DMS79 (cell line): ENCODE measurements around the gene COL4A3.
"Not testable (repeated sequence)": the region's sequence is repeated elsewhere in the genome, so short reads cannot be mapped to it uniquely, and the experiment has no call there.

Experiments
- DNase-seq: peaks from one replicate; lab custom pipeline; 2025; lab: John Stamatoyannopoulos, UW

COL4A3 gene

DNA sequence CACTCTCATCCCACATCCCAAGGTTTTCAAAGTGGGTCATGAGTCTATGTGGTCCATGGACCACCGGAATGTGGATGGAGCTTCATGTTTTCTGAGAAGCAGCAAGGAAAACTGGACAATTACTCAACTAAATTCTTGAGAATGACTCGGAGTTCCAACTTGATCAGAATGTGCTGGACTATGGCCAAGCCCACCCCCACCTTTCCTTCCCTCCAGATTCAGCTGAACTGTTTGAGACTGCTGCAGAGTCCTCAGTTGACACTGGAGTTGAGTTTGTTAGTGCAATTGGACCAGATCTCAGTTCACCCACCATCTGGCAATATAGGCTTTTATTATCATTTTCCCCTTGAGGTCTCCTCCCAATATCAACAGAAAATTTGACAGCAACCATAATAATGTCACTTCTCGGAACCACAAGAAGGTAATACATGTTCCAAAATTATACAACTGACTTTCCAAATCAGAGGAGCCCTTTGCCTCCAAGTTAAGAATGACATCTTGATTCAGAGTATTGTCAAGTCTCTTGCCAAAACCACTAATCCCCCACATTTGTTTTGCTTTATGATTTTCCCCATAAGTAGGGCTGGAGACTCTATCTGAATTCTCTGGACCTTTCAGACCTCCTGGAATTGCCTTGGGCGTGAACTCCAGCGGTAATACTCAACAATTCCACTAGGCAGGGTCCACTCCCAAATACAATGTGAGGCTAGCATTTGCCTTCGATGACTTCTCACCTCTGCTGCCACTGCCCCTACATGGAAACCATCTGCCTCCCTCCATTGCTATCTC is 9.2 kb upstream of the COL4A3 start:
- no peak for DNase-seq

DNA sequence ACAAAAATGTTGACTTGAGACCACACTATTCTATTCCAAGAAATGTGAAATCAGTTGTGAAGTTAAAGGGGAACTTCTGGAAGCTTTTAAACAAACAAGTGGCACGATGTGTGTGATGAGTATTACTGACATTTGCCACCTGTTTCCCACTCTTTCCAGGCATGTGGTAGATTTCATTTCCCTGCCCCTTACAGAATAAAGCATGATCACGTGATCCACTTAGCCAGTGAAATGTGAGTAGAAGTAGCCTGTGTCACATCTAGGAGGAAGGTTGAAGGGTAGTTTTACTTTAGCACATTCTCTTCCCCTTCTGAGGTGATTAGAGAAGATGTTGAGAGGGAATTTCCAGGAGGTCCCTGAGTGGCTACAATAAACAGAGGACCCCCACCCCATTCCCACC is 4.3 kb upstream of the COL4A3 start:
- DNase-seq, result no peak

DNA sequence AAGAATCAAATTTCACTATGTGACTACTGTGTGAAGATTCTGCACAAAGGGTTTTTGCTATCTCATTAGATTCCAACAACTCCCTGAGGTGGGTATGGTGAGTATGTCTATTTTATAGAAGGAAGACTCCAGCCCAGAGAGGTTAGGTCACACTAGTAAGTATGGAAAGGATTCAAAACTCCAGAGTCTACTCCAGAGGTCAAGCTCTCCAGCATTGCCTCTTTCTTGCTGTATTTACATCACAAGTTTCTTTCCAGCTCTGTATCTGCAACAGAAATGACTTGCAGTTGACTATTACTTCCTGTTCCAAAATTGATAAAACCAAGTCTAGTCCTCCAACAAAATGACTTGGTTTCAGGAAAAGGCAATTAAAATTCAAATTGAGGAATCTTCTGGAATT is 2.5 kb upstream of the COL4A3 start:
- DNase-seq, result no peak

DNA sequence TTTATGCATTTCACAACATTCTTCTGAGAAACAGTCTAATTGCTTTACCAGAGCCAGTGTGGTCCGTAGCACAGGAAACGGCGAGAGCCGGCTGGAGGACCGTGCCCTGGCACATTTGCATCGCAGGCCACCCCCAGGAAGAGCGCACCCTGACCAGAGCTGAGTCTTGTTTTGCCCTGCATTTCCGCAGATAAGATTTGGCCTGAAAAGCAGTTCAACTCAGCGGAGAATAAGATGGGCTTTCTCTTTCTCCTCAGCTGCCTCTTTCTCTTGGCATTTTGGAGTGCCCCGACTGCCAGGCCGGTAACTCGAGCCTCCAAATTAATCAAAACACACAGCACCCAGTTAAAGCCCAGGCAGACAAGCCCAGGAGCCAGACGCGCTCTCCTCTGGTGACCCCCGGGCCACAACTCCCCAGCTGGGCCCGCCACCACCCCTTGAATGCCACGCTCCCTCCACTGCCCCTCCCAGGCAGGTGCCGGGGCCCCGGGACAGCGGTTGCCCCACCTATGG is 883 bp upstream of the COL4A3 start:
- no peak for DNase-seq

DNA sequence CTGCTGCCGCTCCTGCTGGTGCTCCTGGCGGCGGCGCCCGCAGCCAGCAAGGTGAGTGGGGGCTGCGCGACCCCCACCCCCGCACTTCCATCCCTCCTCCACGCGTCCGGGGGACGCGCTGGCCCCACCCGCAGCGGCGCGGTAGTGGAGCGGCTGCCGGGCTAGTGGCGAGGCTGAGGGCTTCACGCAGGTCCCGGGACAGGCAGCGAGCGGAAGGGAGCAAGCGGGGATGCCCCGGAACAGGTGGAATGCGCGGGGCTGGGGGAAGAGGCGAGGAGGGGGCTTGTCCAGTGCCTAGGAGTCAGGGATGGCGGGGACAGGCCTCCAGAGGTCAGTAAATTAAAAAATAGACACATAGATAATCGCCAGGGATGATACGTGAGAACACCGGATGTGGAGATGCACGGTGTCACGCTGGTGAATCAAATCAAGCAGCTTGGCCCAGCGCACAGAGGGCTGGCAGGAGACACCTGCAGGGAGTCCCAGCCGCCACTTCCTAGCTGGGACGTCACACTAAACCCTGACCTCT is 403 bp downstream of the COL4A3 start:
- DNase-seq, result no peak

DNA sequence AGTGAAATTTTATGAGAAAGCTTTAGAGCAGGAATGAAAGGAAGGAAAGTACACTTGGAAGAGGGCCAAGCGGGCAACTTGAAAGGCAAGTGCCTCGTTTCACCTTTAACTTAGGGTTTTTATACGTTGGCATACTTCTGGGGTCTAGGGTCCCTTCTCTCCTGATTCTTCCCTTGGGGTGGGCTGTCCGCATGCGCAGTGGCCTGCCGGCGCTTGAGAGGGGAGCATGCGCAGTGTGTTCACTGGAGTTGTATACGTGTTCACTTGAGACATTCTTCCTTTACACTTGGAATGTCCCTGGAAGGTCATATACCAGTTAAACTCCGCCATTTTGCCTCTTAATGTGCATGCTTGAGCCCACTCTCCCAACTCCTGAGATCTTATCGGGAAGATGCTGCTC is 7.4 kb downstream of the COL4A3 start:
- DNase-seq, result not testable (repeated sequence)

DNA sequence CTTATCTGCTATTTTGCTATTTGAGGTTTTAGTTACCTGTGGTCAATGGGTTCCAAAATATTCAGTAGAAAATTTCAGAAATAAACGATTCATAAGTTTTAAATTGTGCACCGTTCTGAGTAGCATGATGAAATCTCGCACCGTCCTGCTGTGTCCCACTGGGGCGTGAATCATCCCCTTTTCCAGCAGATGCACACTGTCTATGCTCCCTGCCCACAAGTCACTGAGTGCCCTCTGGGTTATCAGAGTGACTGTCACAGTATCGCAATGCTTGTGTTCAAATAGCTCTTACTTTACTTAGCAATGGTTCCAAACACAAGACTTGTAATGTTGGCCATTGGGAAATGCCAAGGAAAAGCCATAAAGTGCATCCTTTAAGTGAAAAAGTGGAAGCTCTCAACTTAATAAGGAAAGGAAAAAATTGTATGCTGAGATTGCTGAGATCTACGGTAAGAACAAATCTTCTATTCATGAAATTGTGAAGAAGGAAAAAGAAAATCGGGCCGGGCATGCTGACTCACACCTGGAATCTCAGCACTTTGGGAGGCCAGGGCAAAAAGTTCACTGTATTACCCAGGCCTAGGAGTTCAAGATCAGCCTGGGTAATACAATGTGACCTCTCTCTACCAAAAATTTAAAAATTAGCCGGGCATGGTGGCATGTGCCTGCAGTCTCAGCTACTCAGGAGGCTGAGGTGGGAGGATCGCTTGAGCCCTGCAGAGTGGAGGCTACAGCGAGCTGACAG is 13.3 kb downstream of the COL4A3 start:
- no peak for DNase-seq

DNA sequence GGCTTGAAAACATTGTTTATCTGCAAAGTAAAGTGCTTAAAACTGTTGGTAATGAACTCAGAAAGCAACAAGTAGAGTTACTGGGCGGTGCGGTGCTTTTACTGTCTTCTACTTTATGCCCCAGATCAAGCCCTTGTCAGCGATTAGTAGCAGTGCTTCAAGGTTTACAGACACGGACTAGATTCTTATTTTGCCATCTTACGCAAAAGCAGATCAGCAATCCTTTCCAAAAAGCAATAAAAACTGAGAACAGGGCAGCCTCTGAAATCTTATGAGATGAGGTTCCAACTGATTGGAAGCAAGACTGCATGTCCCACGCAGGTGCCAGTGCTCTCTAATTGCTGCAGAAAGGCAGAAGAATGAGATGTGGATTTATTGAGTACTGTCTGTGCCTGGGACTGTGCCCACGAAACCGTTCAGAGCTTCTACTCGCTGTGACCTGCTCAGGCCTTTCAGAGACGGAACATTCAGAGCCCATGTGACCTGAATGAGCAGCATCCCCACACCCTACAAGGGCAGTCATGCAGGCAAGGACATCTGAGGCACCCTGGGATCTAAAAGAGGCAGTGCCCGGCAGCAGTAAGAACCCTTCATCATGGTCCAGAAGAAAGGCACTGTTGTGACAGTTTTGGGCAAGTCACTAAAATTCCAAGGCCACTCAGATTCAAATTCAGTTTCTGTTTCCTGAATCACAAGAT is 15.7 kb downstream of the COL4A3 start:
- DNase-seq, result no peak

DNA sequence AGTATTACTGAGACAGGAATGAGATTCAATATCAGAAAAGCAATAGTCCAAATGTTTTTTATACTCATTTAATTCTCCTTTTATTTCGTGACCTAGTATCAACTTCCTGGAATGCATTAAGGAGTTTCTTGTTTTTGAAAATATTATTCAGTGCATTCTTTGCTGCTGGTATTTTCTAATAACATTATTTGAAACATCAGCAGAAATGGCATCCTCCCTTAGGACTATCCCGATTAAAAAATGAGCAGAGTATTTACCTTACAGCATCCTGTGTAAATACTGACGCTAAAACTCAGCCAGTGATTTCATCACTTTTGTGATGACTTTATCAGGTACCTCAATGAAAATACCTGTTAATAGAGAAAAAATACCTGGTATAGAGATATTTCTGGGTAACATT is 16.3 kb downstream of the COL4A3 start:
- DNase-seq, result no peak

DNA sequence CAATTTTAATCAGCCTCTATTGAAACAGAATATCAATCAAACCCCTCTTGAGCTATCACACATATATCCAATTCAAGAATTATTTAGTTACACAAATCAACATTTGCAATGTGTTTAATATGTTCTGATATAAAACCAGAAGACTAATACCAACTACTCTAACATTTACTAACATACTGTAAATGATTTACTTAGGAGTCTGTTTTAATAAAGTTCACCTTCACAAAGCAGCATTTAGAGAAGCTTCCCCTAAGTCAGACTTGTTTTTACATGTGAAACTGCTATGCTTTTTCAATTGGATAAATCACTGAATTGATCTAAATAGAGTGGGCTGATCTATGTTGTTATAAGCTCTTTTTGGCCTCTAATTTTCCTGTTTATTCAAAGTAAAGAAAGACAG is 18.3 kb downstream of the COL4A3 start:
- DNase-seq, result no peak

DNA sequence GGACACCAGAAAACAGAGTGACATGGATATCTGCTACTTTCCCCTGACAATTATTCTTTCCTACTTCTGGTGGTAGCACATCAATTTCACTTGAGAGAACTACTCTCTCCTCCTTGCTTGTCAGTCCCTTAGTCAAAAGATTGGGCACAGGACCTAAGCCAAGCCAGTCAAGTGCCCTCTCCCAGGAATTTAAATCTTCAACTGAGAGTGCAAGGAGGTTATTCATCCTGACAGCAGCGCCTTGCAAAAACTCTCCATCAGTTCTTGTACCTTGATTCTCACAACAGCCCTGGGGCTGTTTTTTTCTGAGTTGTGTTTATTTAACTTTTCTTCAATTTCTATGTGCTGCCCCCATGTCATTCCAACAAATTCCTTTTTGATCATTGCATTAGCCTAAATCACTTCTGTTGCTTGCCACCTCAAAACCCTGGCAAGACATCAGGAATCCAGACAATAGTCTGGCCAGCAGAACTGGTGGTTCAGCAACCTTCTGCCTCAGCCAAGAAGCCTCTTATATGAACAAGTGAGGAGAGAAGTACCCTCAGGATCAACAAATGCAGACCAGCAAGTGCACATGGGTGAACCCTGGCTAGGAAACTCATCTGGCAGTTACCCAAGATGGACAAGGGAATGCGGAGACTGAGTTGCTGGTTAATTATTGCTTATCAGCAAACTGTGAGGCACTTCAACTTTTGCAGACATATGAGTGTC is 19.4 kb downstream of the COL4A3 start:
- no peak for DNase-seq

DNA sequence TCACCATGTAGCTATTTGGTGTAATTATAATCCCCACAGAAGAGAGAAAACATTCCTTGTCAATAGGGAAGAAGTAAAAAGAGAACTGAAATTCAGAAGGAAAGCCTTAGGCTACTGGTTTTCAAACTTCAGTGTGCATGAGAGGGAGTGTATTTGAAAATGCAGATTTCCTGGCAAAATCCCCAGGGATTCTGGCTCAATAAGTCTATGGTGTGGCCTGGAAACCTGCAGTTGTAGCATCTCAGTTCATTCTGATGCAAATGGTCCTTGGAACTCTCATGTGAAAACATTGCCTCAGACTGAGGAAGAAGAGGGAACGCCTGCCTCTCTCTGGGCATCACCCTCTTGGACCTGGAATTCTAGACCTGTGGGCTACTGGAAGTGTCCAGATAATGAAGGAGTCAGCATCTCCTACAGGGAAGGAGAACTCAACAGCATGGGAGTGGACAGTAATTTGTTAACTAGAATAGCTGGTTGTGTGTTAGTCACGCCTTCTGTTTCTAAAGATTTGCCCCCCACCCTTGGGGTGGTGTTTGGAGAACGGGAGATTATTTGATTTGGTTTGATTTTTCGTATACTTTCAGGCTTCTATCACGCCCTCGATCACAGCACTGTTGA is 21.3 kb downstream of the COL4A3 start:
- DNase-seq, result no peak

DNA sequence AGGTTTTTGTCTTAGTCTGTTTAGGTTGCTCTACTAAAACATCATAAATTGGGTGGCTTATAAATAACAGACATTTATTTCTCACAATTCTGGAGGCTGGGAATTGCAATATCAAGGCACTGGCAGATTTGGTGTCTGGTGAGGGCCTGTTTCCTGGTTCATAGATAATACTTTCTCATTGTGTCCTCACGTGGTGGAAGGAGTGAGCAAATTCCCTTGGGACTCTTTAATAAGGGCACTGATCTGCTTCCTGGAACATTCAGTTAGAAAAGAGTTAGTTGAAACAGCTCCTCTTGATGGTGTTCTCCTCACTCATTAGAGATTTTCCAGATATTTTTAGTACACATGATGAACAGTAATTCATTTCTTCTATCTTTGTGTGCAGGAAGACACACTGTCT is 22.3 kb downstream of the COL4A3 start:
- DNase-seq, result no peak

DNA sequence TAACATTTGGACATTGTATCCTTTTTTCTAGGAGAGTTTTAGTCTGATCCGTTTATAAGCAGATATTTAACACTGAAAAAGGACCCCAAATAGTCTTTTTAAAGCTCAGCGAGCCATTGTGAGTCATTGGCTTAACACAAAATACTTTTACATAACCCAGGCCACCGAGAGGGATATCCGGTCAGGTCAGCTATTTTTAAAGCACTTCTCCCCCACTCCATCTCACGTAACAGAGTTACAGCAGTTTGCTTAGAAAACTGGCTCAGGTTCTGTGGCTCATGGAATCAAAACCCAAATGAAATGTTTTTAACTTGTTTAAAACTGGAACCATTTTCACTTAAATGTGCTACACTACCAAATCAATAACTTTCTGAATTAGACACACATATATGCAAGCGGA is 23.9 kb downstream of the COL4A3 start:
- no peak for DNase-seq

DNA sequence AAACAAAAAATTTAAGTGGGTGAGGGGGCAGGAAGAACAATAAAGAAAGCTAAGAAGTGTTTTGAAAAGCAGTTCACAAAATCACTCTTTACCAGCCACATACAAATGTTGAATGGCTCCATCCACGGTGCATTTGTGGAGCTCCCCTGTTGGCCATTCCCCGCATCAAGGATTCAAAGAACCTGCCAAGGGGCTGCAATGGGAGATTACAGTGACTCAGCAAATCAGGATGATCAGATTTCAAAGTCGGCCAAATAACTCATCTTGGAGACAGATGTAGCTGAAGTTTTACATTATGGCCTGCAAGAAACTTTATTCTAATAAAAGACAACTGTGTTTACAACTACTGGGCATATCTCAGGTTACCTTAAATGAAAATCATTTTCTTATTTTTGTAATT is 26.9 kb downstream of the COL4A3 start:
- no peak for DNase-seq

DNA sequence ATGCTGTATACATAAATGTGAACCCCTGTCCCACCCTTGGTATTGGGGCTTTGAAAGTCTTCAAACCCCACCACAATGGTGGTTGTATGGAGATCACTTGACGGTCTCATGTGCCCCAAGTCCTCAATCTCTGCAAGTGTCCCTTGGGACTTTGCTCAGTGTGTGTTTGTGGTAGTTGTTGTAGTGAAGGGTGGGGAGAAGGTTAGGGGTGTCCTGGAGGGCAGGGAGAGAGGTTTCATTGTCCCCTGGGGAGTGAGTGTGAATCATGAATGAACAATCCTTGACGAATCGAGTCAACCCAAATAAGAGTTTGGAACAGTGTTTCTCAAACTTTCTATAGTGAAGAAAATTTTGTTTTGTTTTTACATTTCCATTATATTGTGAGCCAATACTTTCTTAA is 28.1 kb downstream of the COL4A3 start:
- no peak for DNase-seq

DNA sequence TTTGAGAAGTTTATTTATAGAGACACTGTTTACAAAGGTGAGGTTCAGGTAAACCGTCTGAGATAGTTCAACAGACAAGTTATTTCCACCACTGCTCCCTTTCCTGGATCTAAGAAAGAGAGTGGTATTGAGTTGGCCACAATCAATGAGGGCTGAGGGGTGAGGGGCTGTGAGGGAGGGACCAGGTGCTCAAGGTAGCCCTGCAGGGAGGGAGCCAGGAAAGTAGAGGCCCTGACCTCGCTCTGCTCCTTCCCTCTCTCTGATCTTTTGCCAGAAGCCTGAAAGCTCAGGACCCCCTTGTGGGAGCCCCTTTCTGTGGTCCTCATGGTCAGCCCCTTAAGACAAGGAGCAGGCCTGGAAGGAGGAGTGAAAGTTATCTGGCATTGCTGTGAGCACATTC is 29.8 kb downstream of the COL4A3 start:
- no peak for DNase-seq

DNA sequence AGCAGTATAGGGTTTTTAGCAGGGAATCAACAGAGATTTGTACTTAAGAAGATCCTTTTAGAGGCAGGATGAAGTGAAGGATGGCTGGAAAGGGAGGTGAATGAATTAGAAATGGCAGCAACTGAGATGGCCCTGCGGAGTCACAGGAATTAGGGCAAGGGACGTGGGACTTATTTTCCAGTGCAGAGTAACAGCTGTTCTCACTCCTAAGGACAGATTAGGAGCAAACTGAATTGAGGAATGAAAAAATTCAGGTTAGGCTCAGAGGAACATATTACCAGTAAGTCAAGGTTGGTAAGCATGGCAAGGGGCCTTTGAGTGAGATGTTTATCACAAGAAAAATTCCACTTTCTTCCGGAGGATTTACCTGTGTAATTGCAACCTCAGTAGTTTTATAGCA is 34.4 kb downstream of the COL4A3 start:
- DNase-seq, result no peak

DNA sequence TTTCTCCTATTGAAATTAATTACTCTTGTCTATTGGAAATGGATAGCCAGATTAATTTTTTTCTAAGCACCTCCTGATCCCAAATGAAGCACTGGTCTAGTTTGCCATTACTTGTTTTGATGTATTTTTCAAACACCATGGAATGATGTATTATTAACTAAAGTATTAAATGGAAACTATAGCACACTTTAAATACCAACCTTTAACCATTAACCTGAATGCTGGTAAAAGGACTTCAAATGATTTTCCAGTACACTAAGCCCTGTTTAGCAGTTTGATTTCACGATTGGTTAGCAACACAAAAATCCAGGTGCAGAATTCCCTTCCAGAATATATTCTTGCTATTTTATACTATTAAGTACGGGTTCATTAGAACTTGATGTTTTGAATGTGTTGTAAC is 37.3 kb downstream of the COL4A3 start:
- DNase-seq, result no peak

DNA sequence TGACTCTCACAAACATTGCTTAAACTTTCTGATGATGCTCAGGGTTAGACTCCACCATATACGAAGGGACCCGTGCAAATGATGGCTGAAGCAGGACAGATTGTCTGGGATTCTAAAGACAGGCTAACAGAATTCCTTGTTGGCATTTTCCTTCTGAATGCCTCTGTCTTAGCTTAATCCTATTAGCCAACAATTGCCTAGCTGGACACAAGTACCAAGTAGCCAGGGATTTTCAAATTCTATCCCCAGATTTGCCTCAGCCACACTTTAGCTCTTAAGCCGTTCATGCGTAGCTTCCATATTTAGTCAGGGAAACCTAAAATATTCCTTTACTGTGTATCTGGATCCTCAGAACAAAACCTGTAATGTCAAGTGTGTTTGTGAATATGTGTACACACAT is 40.0 kb downstream of the COL4A3 start:
- DNase-seq, result no peak

DNA sequence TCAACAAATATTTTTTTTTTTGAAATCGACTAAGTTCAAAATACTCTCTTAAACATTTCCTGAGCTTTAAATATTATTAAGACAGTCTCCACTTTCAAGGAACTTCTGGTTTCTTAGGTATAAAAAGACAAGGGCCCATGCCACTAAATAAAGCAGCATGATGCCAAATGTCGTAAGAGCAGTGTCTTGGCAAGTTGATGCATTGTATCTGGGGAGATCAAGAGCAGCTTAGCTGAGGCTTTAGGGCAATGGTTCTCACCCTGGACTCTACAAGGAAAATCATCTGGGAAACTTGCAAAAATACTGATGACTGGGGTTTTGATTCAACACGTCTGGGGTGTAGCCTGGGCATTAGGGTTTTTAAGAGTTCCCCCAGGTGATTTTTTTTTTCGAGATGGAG is 41.3 kb downstream of the COL4A3 start:
- DNase-seq, result no peak

DNA sequence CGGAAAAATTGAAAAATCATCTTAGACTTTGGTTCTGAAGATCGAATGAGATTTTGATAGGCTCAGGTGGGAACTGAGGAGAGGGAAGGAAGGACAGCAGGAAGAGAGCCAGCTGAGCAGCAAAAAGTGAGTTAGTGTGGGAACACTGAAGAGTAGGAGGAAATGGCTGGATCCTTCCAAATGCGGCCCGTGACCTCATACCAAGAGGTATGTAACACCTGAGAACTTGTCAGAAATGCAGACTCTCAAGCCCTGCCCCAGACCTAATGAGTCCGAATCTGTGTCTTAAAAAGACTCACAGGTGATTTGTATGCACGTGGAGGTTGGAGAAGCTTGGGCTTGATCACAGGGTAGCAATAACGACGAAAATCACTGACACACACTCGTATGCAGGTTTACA is 42.0 kb downstream of the COL4A3 start:
- DNase-seq, result no peak
